GM18907 (cell line): Measurements from ENCODE around the gene WDFY2.

Experiments
- ATAC-seq: cut with Tn5 transposase; IDR thresholded peaks from one replicate; pipeline ENCODE4 v1.9.1; 2021; ENCODE audit warnings: mild to moderate bottlenecking, moderate library complexity; ENCODE audit not compliant: unreplicated experiment

WDFY2 gene

DNA sequence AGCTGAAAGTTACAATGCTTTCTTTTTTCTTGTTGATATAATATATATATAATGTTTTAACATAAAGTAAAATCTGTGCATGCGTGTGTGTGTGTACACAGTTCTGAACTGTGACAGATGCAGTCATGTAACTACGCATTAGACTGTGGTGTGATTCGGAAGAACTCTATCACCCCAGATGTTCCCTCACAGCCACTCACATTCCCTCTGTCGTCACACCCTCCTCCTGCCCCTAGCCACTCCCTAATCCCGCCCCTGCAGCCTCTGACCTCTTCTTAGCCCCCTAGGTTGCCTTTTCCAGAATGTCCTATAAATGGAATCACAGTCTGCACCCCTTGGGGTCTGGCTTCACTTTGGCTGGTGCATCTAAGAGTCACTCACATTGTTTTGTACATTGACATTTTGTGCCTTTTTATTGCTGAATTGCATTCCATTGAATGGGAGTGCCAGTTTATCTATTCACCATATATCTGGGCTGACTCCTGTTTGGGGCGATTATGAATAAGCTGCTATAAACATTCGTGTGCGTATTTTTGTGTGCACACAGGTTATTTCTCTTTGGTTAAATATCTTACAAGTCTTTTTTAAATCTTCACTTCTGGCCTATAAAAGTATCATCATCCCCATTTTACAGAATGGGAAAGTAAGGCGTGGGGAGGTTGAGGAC is 199.3 kb downstream of the WDFY2 start:
- no peak for ATAC-seq

DNA sequence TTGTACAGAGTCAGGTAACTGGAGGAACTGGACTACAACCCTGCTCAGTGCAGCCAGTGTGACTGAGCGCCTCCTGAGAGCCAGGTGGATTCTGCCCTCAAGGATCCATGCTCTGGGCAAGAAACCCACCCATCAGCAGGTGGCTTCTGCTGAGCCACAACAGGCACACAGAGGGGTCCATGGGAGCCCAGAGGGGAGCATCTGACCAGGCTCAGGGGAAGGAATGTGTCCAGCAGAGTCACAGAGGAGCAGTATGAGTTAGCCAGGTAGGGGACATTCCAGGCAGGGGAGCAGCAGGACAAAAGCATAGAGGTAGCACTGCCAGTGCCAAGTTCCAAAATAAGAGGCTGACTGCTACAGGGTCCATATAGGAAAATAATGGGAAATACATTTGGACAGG is 199.8 kb downstream of the WDFY2 start:
- no peak for ATAC-seq

DNA sequence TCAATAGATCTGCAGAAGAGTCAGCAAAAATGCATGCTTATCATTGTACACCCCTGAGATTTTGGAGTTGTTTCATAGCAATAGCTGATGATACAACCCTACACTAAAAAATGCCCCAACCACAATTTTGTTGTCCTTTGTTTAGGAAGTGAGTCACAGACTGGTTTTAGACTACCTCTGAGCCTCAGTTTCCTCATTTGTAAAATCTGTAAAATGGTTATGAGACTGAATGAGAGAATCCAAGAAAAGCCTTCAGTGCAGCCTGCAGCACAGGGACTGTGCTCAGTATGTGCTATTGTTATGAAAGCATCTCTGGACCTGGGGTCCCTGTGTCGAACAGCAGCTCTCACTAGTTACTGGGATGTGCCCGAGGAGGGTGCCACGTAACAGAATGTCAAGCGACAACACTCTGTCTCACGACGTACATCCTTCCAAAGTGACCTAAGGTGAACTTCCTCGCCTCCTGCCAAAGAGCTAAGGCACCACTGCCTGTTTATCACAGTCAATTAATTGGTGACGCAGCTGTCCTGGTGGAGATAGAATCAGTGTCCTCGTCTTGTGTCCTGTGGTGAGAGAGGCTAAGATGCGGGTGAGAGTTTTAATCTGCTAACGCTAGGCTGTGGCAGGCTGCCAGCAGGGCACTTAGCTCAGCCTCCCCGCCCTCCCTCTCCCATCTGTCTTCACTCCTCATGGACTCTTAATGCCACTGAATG is 201.6 kb downstream of the WDFY2 start:
- ATAC-seq = no peak

DNA sequence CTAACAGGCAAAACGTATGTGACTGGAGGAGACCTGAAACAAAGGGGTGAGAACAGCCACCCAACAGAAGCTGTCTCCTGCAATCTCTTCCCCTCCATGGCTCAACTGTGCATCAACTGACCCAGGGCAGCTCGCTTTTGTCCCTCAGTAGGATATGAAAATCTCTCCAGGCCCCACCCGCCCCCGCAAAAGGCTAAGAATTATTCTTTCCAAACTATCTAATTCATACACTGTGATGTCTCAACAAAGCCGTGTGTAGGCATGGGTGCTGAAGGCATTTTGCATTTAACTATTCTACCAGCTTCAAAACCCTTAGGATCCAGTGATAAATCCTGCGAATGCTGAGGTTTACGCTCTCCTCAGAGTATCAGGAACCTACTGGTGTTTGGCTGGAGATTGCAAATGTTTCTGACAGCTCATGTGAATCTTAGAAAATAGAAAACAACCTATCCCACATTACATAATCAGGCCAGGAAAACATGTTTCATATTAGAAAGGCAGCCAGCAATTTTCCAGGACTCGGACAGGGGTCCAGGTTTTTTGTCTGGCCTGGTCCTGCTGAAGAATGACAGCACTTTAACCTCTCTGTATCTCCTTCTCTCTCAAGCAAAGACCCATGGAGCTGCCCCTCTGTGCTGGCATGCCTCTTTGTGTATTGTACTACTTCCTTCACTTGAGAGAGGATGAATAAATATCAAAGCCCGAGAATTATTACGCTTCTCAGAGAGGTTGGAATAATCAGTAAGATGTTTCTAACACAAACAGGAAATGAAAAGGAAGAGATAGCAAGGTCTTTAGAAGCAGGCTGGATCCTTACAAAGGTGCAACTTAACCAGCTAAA is 202.4 kb downstream of the WDFY2 start:
- ATAC-seq = no peak

DNA sequence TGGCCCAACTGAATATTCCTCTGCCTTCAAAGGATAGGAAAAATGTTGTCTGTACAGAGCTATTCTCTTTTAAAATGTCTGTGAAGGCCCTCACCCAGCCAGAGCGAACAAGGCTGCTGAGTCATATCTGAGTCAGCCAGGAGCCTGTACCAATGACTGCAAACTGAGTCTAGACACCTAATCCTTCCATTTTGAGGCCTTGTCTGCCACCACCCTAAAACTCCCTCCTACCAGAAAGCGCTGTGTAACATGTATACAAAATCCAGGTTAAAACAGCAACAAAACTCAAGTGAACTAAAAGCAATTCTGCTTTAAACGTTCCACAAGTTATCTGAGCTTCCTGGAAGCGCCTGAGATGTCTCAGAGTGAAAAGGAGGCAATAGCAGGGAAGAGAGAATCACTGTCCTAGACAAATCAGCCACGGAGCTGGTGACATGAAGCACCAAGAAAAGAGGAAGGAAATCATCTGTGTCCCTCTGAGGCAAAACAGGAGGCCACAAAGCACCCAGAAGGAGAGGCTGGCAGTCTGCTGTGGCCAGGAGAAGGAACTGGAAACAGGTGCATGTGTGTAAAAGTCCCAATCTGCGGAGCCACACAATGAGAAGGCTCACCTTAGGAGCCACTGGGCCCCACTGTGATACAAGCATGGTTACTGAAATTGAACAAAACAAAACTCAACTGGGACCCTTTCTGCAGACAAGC is 209.5 kb downstream of the WDFY2 start:
- ATAC-seq = peak; percentile 64

DNA sequence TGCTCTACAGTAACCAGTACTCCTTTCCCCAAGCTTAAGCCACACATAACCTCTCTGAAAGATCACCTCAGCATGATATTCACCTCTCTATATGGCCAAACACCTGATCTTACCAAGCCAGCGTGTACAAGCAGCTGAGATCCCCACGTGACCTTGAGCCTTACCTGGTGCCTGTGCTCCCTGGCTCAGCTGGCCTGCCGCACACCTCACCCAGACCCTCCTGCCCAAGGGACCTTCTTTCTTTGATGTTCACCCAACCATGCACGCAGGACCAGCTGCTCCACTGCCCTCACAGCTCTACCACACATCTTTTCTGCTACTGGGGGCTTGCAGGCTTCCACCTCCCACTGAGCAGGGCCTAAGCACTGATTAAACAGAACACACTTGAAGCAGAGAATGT is 210.7 kb downstream of the WDFY2 start:
- no peak for ATAC-seq

DNA sequence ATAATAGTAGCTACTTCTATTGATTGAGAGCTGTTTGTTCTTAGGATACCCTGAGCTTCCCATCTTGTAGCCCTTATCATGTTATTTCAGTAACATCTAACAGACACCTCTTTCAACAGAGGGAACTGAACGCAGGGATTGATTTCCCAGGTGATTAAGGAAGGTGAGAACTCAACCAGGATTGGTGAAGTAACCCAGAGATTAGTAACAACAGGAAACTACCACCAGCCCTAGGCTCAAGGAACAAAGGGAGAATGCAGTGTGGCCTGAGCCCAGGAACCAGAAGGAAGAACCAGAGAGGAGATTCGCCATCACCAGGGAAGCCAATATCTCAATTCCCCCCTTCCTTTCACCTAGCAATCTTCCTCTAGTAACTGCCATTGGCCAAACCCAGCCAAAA is 211.2 kb downstream of the WDFY2 start:
- no peak for ATAC-seq

DNA sequence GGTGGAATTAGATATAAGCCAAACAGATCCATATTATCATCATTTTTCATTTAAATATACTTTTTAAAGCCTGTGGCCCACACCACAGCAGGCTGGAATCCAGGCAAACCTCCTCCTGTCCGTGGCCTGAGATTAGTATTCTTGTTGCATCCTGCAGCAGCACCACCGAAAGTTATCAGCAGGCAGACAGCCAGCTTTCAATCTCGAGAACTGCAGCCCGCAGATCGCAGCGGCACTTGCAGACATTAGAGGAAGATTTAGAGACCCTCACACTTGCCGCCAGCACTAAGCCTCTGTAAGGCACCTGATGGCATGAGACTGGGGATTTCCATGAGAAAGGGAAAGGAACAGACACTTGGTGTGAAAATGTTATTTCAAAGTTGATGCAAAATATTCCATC is 212.3 kb downstream of the WDFY2 start:
- no peak for ATAC-seq

DNA sequence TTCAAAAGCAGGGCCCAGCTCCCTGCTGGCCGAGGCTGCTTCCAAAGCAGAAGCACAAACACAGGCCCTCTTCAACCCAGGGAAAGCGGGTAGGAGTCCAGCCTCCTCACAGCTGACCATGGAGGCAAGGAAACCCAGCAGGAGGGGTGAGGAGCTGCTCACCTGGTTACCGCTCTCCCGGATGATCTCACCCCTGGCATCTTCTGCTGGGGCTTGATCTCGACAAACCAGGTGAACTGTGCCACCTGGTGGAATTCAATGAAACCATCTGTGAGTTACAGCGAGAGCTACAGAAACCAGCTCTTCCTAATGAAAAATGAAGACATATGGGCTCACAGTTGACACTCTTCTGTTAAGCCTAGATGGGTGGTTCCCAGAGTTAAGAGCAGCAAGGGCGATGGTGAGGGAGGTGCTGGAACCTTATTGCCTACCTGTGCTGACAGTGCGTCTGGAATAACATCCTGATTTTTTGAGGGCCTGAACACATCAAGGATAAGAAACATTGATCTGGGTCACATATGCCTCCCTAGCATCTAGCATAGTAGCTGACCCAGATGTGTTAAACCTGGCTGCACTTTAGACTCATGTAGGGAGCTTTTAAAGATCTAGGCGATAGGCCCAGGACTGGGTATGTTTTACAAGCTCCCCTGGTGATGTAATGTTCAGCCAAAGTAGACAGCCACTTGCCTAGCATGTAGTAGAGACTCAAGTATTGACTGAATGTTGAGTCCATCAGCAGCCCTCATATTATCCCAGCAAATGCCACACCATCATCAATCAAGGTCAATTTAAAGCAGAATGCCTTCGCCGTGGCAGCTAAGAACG is 213.6 kb downstream of the WDFY2 start:
- peak; percentile 41 for ATAC-seq

DNA sequence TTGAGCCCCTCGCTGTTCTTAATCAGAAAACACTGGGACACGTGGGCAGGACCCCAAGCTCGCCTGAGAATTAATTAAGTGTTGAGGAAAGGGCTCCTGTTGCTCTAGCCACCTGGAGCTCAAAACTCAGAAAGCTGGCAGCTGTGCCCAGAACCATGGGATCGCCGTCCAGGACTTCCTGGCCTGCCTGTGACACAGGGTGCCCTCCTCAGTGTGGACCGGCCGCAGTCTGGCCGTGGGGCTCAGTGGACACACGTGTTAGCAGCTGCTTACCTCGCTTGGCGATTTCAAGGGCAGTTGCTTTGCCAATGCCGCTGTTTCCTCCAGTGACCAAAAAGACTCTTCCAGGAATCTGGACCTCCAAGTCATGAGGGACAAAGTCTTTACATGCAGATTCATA is 215.0 kb downstream of the WDFY2 start:
- no peak for ATAC-seq

DNA sequence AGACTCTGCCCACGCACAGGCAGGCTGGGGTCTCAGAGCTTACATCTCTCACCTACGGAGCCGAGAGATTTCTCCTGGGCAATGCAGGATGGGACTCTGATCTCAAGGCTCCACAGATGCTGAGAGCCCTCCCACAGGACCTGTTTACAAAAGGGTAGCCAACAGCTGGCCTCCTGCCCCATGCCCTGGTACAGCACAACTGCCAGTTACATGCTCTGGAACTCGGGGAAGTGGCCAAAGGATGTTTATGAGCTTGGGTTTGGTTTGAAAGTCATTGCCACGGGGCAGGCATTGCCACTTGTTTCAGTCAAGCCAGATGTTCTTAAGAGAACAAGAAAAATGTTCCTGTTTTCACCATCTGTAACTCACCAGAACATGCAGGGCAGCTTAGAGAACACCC is 216.2 kb downstream of the WDFY2 start:
- ATAC-seq = no peak

DNA sequence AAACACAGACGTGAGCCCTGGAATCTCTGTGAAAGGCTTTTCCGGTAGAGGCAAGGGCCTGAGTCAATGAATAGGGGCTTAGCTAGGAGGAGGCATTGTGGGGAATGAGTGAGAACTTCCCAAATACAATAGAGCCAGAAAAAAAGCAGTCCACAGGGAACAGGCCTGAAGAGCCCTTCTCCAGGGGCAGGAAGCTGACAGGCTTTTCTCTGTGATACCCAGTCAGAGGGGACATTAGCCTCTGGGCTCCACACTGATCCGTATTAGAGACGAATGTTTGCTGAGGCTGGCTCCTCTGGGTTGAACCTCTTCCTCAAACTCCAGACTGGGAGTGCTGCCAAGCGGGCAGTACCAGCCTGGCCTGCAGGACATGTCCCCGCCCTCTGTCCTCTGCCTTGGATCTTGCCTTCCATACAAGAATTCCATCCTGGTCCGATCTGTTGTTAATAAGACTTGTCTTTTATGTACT is 217.4 kb downstream of the WDFY2 start:
- ATAC-seq = no peak

DNA sequence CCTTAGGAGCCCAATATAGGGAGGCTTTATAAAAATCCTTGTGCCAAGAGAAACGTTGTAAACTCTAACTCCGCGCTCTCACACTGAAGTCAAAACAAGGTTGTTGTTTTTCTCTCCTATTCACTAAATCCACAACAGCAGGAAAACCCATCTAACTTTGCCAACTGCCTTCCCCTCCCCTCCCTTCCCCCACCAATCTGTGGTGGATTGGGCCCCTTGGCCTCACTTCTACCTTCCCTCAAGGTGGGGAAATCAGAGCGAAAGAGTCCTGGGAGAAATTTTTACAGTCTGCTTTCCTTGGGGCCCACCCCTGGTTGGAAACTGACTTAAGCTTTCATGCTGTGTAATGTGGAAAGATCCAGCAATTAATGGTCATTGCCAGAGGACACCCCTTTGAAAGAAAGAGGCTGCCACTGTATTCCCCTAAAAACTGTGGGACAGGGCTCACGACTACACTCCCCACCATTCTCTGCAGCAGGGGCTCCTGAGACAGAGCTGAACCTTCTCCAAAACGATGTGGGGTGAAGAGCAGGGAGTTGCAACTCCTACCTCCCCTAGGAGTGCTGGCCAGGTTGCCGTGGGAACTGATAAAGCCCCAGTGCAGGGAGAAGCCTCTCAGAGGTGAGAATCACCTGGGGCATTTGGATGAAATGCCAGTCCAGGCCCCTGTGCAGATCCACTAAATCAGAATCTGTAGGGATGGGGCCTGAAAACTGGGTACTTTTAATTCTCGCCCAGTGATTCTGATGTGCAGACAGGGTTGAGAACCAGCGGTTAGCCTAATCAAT is 218.6 kb downstream of the WDFY2 start:
- ATAC-seq = no peak

DNA sequence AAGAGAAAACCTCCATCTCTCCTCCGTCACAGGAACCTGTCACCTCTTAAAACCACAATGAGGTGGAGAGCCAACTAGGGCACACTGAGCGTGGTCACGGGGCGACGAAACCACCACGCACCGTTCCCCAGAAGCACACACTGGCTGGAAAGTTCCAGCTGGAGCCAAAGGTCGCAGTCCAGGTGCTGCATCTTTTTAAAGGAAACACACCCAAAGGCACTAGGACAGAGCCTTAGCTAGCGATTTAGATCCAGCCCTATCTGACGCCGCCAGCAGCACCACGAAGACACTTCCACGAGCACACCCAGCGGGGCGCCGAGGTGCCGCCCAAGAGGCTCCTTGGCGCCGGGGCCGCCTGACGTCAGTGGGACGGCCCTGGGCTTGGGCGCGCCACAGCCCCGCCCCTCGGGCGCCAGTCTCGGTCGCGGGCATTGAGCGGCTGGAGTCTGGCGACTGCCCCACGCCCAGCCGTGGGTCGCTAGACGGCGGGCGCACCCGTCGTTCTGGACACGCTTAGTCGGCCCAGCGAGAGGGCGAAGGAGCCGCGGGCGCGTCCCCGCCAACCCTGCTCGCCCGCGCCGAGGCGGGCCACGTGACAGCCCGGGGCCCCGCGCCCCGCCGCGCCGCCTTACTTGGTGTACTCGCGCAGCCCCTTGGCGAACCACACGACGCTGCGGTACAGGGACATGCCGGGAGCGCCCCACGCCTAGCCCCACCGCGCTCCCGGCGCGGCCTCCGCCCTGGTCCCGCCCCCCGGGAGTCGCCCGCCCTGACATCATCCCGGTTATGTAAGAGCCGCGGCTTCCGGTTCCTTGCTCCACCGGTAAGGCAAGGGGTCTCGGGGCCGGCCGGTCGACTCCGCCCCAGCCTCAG is 219.4 kb downstream of the WDFY2 start, which contains the start of gene DHRS12:
DHRS12 (minus strand) TSS at position 742 of the 873 bp plus-strand sequence. CDS start 4,504 bp downstream, outside the sequence.
- ATAC-seq = peak; percentile 90

DNA sequence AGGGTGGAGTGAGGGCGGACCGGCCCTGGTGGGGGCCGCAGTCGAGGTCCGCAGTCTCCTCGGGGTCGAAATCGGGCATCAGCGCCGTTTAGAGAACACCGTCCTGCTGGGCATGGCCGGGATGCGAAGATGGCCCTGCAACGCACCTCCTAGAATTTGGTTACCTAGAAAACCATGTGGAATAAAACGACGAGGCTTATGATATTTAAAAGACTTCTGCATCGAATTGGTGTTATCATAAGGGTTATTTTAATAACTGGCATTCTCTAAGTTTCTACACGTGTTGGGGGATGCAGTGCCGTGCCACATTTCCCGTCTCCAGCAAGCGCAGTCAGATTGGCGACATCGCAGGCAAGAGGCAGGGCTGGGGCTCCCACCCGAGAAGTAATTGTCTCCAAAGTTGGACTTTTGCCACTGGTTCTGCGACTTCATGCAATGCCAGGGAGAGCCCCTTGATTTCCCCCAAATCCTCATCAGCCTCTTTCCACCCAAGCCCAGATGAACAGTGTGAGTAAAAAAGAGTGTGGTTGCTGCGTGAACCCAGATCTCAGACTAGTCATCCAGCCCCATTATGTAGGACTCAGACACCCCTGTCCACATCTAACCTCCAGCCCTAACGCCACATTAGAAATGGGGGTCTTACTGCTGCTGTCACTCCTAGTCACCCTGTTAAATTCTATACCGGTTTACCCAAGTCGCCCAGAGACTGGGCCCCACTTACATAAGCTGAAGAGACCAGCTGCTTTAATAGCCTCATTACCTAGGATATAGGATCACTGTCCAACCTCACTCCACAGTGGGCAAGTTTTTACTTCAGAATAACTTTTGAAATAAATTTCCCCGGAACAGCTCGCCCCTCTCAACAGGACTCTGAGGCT is 220.3 kb downstream of the WDFY2 start:
- no peak for ATAC-seq

DNA sequence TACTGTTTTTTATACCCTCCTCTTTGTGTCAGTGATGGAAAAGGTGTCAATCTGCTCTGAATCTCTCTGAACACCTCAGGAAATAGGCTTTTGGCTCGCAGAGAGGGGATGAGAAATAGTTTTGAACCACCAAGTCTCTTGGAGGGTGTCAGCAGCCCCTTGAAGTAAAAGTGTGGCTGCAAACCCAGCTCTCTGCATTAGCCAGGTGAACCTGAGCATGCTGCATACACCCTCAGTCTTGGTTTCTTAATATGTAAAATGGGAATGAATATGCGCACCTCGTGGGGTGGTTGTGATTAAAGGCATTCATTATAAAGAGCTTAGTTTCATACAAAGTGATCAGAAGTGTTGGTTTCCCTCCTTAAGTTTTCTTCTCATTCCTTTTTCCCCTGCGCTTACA is 221.1 kb downstream of the WDFY2 start:
- ATAC-seq = no peak

DNA sequence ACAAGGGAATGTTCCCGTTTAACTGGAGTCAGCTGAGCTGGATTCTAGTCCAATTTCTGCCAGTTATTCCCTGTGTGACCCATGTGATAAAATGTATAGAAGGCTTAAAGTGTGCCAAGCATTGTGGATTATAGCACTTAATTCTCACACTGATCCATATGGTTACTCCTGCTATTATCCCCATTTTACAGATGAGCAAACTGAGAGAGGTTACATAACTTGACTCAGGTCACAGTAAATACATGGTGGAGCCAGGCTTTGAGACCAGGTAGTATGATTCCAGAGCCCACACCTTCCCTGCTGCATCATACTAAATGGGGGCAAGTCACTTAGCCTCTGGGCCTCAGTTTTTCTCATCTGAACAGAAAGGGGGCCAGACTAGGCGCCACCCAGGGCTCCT is 221.7 kb downstream of the WDFY2 start:
- no peak for ATAC-seq
